ENCODE measurements around the gene CREM.

Gene CREM

DNA sequence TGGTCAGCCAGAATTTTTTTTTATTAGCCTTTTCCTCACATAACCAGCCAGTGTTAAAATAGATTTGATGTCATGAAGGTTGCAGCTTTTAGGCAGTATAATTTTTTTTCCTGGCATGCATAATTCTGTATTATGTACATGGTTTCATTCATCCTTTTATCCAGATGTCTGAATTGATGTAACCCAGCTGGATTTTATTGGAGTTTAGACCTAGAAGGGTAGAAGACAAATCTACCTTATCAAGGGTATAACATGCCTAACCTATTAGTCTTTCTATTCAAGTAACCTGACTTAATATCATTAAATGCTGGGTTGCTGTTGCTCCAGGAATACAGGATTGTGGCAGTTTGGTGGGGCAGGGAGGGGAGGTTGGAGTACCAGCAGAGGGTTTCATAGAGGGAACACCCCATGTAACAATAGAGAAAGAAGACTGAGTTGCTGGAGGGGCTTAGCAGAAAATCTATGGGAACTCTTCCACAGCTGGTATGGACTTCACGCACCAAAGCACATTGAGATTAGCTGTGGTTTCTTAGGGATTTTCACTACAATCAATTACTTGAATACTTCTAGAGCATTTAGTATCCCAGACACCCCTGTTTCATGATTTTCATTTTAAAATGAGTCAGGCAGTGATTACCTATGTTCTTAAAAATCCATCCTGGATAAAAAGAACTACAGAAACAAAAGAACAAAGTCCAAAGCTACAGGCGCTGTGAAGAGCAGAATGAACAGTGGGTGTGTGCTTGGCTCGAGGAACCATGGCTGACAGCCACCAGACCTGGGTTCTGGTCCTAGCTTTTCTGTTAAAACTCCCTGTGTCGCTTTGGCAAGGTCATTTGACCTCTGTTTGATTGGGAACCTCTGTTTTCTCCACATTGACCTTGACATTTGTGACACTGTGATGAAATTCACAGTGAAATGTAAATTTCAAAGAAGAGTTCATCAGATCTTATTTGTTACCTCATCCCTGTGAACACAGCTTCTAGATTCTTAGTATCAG, 93.5 kb downstream of the CREM start:
- DNase-seq (ENCODE audit: low spot score), result no peak

DNA sequence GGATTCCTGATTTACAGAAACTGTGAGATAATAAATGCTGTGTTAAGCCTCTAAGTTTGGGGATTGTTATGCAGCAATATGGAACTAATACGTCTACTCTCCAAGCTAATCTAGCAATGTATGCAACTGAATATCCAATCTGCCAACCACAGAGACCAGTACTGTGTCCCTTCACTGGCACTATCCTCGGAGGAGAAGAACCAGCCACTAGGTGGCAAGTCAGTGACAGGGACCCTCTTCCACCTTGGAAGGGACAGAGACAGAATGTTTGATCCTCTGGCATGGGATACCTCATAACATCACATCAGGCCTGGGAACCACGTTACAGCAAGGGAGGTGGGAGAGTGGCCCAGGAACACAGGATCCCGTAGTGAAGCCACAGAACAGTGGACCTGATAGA, 96.4 kb downstream of the CREM start:
- DNase-seq (ENCODE audit: low spot score), result no peak

DNA sequence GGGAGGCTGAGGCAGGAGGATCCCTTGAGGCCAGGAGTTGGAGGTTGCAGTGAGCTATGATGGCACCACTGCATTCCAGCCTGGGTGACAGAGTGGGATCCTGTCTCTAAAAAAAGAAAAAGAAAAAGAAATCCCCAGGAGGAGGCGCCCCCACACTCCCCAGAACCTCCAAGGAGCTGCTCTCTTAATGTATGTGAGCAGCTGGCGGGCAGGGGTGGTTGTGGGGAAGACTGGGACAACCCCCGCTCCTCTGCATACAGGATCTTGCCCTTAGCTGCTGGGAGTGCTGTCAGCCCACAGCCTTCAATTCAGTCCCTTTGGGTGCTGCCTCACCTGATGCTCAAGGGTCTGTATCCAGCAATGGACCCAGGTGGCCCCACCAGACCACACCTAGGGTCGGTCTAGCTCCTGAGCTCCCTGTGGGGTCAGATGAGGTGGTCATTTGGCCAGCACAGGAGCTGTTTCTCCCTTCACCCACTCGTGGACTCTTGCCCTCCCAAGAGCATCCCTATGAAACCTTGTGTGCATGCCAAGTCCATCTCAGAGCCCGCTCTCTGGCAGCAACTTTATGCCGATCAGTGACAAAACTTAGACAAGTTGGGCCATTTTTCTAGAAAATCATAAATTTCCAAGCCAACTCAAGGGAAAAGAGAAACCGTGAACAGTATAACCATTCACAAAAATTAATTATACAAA, 97.5 kb downstream of the CREM start:
- DNase-seq (ENCODE audit: low spot score), result no peak

DNA sequence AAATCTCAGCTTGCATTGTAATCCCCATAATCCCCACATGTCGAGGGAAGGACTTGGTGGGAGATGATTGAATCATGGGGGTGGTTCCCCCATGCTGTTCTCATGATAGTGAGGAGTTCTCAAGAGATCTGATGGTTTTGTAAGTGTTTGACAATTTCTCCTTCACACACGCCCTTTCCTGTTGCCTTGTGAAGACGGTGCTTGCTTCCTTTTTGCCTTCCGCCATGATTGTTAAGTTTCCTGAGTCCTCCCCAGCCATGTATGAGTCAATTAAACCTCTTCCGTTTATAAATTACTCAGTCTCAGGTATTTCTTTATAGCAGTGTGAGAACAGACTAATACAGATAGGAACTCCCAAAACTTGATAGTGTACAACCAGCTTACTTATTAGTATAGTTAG, 98.6 kb downstream of the CREM start:
- no peak for DNase-seq (ENCODE audit: low spot score)

DNA sequence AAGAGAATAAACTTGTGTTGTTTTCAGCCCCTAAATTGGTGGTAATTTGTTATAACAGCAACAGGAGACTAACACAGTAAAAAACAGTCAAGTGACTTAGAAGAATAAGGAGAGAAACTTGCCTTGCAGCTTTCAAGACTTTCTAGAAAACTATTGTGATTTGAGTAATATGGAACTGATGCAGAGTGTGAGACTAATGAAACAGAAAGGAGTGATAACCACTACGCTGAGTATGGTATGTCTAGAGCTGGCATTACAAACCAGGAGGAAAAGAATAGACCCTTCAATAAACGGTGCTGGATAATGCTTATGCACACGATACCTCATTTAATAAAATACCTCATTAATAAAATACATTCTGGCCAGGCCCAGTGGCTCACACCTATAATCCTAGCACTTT, 99.9 kb downstream of the CREM start:
- no peak for DNase-seq (ENCODE audit: low spot score)

DNA sequence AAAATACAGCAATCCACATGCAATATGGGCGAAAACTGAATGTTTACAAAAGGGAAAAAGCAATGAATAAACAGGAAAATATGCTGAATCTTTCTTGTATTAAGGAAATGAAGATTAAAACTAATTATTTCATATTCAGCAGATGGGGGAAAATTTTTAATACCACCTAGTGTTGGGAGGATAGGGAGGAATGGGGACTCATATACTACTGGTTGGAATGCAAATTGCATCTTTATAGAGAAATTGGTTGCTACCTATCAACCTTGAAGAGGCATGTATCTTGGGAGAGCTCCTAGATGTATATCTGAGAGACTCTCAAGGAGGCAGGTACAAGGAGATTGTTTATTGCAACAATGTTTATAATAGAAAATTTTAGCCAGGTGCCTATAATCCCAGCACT, 101.4 kb downstream of the CREM start:
- no peak for DNase-seq (ENCODE audit: low spot score)

DNA sequence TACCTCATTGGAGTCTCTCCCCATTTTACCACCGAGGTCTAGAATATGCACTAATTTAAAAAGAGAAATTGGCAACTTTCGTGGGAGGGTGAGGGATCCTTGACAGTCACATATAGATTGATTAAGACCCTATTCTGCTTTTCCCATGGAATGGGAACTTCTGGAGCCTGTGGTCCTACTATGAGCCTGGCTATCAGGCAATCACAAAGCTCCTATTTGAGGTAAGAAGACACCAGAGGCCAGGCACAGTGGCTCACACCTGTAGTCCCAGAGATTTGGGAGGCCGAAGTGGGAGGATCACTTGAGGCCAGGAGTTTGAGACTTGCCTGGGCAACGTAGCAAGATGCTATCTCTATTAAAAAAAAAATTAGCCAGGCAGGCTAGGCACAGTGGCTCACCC, 105.0 kb downstream of the CREM start:
- no peak for DNase-seq (ENCODE audit: low spot score)

DNA sequence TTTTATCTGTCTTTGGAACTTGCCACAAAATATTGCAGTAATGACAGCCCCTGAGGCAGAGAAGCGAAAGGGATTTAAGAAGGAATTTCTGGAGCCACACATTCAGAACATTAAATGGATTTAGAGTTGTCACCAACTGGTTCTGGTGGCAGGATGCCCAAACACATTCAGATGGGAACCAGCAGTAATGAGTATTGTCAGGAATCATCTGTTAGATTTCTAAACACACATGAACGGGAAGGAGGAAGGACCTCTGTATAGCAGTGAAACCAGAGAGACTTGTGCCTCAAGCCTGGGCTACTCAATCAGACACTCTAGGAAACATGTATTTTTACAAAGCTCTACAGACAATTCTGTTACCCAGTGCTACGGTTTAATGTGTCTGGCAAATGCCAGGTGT, 105.9 kb downstream of the CREM start:
- DNase-seq (ENCODE audit: low spot score), result no peak

DNA sequence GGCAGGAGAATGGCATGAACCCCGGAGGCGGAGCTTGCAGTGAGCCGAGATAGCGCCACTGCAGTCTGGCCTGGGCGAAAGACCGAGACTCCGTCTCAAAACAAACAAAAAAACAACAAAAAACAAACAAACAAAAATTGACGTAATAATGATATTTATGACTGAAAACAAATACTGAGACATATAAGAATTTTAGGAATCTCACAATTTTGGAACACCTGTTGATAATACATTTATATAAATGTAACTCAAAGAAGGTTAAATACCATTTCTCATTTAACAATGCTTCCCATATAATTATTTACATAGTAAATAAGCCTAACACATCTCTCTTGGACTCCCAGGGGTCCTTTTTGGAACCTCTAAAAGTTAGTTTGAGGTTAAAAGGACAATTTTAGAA, 107.4 kb downstream of the CREM start:
- no peak for DNase-seq (ENCODE audit: low spot score)

DNA sequence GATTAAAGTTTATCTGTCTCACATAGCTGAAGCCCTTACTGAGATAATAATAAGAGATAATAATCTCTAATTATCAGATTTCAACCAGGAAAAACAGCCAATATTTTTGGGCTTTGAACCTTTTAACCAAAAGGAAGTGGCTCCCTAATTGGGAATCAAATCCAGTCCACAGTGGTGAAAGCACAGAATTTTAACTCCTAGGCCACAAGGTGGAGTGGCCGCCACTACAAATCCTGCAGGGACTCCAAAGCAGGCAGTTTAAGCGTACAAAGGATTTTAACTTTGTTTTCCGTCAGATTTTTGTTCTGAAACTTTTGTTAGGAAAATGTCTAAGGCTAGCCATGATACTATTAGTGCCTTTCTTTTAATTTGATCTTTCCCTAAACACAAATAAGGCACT, 110.1 kb downstream of the CREM start:
- no peak for DNase-seq (ENCODE audit: low spot score)

DNA sequence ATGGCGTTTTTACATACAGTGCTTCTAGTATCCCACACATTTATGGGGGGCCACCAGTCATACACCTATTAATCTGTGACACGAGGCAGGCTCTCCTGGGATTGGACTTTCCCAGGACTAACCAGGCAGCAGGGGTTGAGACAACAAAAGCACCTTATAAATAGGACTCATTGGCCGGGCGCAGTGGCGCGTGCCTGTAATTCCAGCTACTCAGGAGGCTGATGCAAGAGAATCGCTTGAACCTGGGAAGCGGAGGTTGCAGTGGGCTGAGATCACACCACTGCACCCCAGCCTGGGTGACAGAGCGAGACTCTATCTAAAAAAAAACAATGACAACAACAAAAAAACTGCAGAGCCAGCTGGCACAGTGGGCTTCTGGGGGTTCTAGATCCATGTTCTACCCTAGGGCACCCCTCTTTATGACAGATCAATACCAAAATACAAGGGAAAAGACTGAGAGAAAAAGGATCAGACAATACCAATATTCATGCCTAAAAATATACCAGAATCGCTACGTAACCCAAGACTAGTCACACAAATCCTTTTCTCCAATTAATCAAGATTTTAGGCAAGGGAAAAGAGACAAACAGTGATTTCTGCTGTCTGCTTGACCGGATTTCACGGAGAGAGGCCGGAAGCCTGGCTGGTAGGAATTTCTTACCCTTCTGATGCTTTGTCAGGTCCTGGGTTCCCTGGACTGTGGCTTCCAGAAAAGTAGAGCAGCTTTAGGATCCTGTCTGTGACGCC, 111.3 kb downstream of the CREM start:
- no peak for DNase-seq (ENCODE audit: low spot score)

DNA sequence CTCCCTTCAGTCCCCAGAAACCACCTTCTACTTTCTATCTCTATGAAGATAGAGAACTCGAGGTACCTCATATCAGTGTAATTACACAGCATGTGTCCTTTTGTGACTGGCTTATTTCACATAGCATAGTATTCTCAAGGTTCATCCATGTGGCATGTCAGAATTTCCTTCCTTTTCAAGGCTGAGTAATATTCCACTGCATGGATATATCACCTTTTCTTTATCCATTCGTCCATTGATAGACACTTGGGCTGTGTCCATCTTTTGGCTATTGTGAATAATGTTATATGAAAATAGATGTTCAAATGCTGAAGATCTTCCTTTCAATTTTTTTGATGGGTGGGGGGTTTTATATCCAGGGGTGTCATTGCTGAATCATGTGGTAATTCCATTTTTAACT, 117.9 kb downstream of the CREM start:
- DNase-seq (ENCODE audit: low spot score), result no peak

DNA sequence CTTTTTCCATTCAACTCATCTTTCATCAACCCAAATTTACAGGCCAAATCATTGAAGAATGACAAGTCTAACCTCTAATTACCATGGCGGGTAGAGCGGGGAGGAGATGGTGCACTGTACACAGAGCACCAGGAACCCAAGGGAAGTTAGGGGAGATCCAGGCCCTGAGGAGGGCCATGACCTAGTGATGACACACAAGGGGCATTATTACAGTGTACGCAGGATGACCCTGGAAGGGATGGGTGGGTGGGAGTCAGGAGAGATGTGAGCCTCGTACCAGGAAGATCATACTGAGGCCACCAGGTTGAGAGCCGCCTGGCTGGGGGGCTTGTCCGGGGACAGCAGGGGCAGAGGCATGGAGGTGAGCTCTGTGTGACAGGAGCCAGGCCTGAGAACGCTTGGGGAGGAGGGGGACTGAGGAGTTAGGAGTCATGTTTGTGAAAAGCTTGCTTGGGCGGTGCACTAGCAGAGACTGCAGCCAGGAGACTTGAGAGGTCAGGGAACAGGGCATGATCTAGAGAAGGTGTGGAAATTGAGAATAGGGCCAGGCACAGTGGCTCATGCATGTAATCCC, 120.2 kb downstream of the CREM start:
- no peak for DNase-seq (ENCODE audit: low spot score)

DNA sequence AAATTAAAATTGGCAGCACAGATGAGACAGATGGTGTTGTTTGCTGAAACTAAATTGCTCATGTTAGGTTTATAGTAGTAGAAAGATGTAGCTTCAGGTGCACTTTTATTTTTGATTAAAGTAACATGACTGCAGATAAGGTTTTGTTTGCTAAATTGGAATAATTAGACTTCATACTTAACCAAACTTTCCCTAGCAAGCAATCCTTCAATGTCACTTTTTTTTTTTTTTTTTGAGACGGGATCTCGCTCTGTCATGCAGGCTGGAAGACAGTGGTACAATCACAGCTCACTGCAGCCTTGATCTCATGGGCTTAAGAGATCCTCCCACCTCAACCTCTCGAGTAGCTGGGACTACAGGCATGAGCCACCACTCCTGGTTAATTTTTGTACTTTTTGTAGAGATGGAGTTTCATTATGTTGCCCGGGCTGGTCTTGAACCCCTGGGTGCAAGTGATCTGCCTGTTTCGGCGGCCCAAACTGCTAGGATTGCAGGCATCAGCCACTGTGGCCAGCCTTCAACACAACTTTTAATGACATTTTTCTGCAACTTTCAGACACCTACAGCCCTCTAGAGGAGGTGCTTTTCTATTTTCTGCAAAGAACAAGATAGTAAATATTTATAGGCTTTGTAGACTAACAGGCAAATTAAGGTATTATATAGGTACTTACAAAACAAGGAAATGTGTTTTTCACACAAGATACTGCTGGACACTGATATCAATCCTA, 124.9 kb downstream of the CREM start:
- no peak for DNase-seq (ENCODE audit: low spot score)

DNA sequence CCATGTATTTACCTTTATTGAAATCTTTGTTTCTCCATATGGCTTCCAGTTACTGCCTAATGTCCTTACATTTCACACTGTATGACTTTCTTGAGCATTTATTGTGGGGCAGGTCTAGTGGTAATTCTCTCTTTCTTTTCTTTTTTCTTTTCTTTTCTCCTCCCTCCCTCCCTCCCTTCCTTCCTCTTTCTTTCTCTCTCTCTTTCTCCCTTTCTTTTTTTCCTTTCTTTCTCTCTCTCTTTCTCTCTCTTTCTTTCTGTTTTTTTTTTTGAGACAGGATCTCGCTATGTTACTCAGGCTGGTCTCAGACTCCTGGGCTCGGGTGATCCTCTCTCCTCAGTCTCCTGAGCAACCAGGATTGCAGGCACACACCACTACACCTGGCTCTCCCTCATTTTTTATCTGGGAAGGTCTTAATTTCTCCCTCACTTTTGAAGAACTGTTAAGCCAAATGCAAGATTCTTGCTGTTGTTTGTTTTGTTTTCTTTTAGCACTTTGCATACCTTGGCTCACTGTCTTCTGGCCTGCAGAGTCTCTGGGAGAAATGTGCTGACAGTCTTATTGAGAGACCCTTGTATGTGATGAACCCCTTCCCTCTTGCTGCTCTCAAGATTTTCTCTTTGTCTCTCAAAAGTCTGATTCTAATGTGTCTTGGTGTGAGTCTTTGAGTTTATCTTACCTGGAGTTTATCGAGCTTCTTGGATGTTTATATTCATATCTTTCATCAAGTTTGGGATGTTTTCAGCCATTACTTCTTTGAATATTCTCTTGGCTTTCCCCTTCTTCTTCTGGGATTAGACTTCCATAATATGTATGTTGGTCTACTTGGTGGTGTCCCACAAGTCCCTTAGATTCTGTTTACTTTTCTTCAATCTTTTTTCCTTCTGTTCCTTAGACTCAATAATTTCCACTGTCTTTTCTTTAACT, 130.7 kb downstream of the CREM start:
- DNase-seq (ENCODE audit: low spot score), result no peak

DNA sequence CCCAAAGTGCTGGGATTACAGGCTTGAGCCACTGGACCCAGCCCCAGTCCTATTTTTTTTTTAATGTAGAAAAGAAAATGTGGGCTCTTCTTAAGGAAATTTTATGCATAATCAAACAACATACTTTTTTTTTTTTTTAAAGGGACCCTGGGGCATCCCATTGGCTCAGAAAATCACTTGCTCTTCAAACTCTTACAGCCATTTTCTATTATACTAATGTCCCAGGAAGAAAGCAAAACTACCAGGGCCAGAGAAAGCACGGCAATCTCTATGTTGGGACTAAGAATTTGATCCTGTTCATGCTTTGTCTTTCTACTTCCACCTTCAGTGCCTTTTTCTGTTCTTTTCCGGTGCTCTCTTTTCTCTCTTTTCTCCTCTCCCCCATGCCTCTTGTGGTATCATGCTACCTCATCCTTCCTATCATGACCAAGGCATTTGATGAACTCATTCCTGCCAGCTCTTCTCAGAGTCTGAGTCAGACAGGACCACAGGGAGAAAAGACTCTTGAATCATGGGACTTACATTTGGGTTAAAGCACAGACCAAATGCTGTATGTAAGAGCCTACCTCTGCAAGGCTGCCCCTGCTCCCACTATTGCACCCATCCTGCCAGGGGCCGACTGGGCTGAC, 133.2 kb downstream of the CREM start:
- no peak for DNase-seq (ENCODE audit: low spot score)

DNA sequence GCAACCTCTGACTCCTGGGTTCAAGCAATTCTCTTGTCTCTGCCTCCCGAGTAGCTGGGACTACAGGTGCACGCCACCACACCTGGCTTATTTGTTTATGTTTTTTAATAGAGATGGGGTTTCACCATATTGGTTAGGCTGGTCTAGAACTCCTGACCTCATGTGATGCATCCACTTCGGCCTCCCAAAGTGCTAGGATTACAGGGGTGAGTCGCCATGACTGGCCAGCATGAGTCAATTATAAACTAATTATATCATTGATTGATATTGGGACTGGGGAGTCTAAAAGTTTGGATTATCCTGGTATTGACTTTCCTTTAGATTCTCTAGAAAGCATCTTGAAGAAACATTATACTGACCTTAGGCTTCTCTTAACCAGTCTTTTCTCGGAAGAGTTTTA, 135.8 kb downstream of the CREM start:
- no peak for DNase-seq (ENCODE audit: low spot score)

Measured in pons (tissue), 1 donor.